ENCODE results near the gene MSI2. TPM values are rescaled to one million over a fixed set of nuclear protein-coding genes. Genes with fewer than 3 reads are reported as not detected.

Gene MSI2
- total and polyA plus RNA-seq, 2 experiments from 2014 or later = 18.9 to 41.8 TPM

GRCh38 chr17:57566721-57567120, 310.4 kb downstream of the MSI2 start:
- no peak overlapping the region for H3K4me3 Mint-ChIP-seq
- no peak overlapping the region for H3K27ac Mint-ChIP-seq
- Histone ChIP-seq H3K27ac (ENCODE audit: low read depth) (no peak overlapping the region), H3K4me2 (no peak overlapping the region), H3K4me1 (ENCODE audit: insufficient read depth) (no peaks in the 10 kb centered on the region; the same call in 1 of the 2 replicates), H3K27me3 (ENCODE audit: insufficient read depth) (no peaks in the 10 kb centered on the region), H3K9me2 (ENCODE audit: insufficient read depth) (no peaks in the 10 kb centered on the region), H3K36me3 (ENCODE audit: insufficient read depth) (no peaks in the 10 kb centered on the region), H4K20me1 (replicated peaks; ENCODE audit: insufficient read depth) (no peaks in the 10 kb centered on the region), H3F3A (replicated peaks; ENCODE audit: low read depth) (no peaks in the 10 kb centered on the region), H3K4me3 (no peak overlapping the region), H2AFZ (no peak overlapping the region), H3K79me2 (replicated peaks; ENCODE audit: insufficient read depth) (no peaks in the 10 kb centered on the region)
- H3K36me3 Mint-ChIP-seq (ENCODE audit: low read depth) = no peaks in the 10 kb centered on the region
- ATAC-seq (no peak), DNase-seq (ENCODE audit: low spot score) (no peak)
- H3K4me1 Mint-ChIP-seq = peaks cover 19% of the 10 kb centered on the region
- no peaks in the 10 kb centered on the region for H3K9me3 Mint-ChIP-seq
- peaks cover 5% of the 10 kb centered on the region for H3K27me3 Mint-ChIP-seq (ENCODE audit: insufficient read depth, low read depth, poor library complexity)
- TF ChIP-seq ZNF462 (CRISPR knock-in tag; IDR thresholded peaks at IDR 0.05) (no peak), ZNF331 (CRISPR knock-in tag; IDR thresholded peaks at IDR 0.05; ENCODE audit: low read depth) (no peak)

- H3K27me3 Mint-ChIP-seq (ENCODE audit: insufficient read depth, low read depth, poor library complexity) = peaks cover 5% of the 10 kb centered on the region
- Histone ChIP-seq H3K79me2 (replicated peaks; ENCODE audit: insufficient read depth) (no peaks in the 10 kb centered on the region), H3F3A (replicated peaks; ENCODE audit: low read depth) (no peaks in the 10 kb centered on the region), H3K36me3 (ENCODE audit: insufficient read depth) (no peaks in the 10 kb centered on the region), H3K4me1 (ENCODE audit: insufficient read depth) (no peaks in the 10 kb centered on the region; the same call in 1 of the 2 replicates), H2AFZ (no peak overlapping the region), H3K27ac (ENCODE audit: low read depth) (no peak overlapping the region), H3K4me2 (no peak overlapping the region), H3K9me2 (ENCODE audit: insufficient read depth) (no peaks in the 10 kb centered on the region), H3K27me3 (ENCODE audit: insufficient read depth) (no peaks in the 10 kb centered on the region), H4K20me1 (replicated peaks; ENCODE audit: insufficient read depth) (no peaks in the 10 kb centered on the region), H3K4me3 (no peak overlapping the region)
- no peaks in the 10 kb centered on the region for H3K9me3 Mint-ChIP-seq
- ATAC-seq (no peak), DNase-seq (ENCODE audit: low spot score) (no peak)
- no peaks in the 10 kb centered on the region for H3K36me3 Mint-ChIP-seq (ENCODE audit: low read depth)
- H3K27ac Mint-ChIP-seq = no peak overlapping the region
- peaks cover 19% of the 10 kb centered on the region for H3K4me1 Mint-ChIP-seq
- no peak overlapping the region for H3K4me3 Mint-ChIP-seq
- no peak for TF ChIP-seq EZH2 (IDR thresholded peaks at IDR 0.05; ENCODE audit: low read depth, unreplicated experiment)
- no peak for TF ChIP-seq ETS1 (IDR thresholded peaks at IDR 0.05)
- no peak for TF ChIP-seq ZNF114 (CRISPR knock-in tag; IDR thresholded peaks at IDR 0.05)
- TF ChIP-seq CREB1 (CRISPR knock-in tag; IDR thresholded peaks at IDR 0.05; ENCODE audit: low read depth) = no peak
- no peak for TF ChIP-seq ZNF331 (CRISPR knock-in tag; IDR thresholded peaks at IDR 0.05; ENCODE audit: low read depth)
These were observed 310.9 kb downstream of the MSI2 start for GRCh38 chr17:57567251-57567650.

Data from GM23338 (cell line).